H1 (cell line): ENCODE results near the gene TNFRSF18. TPM values are rescaled to one million over a fixed set of nuclear protein-coding genes. Genes with fewer than 3 reads are reported as not detected.

Experiments used
- CTCF ChIA-PET: fragments of 300-600 bp; sonication (Branson Sonifier 250); formaldehyde crosslinking; loops from one replicate; lab custom pipeline; 2021; ENCODE audit not compliant: partially characterized antibody; lab: Charles Lee
- POLR2A ChIA-PET: fragments of 300-600 bp; sonication (Branson Sonifier 250); formaldehyde crosslinking; loops from one replicate; lab custom pipeline; 2021; ENCODE audit warnings: inconsistent platforms; ENCODE audit not compliant: partially characterized antibody; lab: Charles Lee
- DNase-seq, 2 experiments: peaks; one replicate each; pipeline versions ENCODE4 v3.0.0 to v3.0.0-alpha.2; 2010 to 2022; ENCODE audit warnings: low spot score in 2 of 2, low read depth in 1 of 2, mixed read lengths in 1 of 2
- FAIRE-seq: peaks from 2 replicates; lab custom pipeline; 2011; peaks lifted over from hg19 to GRCh38; lab: Jason Lieb, UNC
- H2AFZ ChIP-seq: 2 replicates; pipeline ENCODE4 v1.8.1; 2012; ENCODE audit warnings: low read length, inconsistent platforms
- H2AK5ac ChIP-seq: 2 replicates; pipeline ENCODE4 v1.6.1; 2013; ENCODE audit warnings: low read depth, low read length
- H2BK120ac ChIP-seq: replicated peaks from 2 replicates; pipeline ENCODE3; 2013; ENCODE audit warnings: low read depth, low read length, inconsistent platforms
- H2BK12ac ChIP-seq: 2 replicates; pipeline ENCODE4 v1.6.1; 2013; ENCODE audit warnings: low read depth, low read length
- H2BK15ac ChIP-seq: 2 replicates; pipeline ENCODE4 v1.6.1; 2013; ENCODE audit warnings: low read length
- H2BK20ac ChIP-seq: 2 replicates; pipeline ENCODE4 v1.6.1; 2013; ENCODE audit warnings: low read length
- H2BK5ac ChIP-seq: 2 replicates; pipeline ENCODE4 v1.6.1; 2013; ENCODE audit warnings: low read depth, low read length
- H3K14ac ChIP-seq: 2 replicates; pipeline ENCODE4 v1.6.1; 2013; ENCODE audit warnings: inconsistent platforms; ENCODE audit not compliant: insufficient read length
- H3K18ac ChIP-seq: 2 replicates; pipeline ENCODE4 v1.6.1; 2013; ENCODE audit warnings: low read length; ENCODE audit errors: extremely low read depth
- H3K23ac ChIP-seq: 2 replicates; pipeline ENCODE4 v1.6.1; 2013; ENCODE audit warnings: inconsistent platforms; ENCODE audit not compliant: insufficient read length
- H3K23me2 ChIP-seq: 2 replicates; pipeline ENCODE4 v1.6.1; 2013; ENCODE audit warnings: low read depth, low read length
- H3K27ac ChIP-seq: 2 replicates; pipeline ENCODE4 v1.6.1; 2011; ENCODE audit warnings: low read depth, low read length, inconsistent platforms
- H3K27me3 ChIP-seq, 4 experiments: replicated peaks in 1 of 4; 1 replicate in 1 of 4; 2 replicates in 3 of 4; pipeline versions ENCODE4 v1.6.1 to v1.8.1; 2011 to 2013; ENCODE audit warnings: low read length in 3 of 4, mild to moderate bottlenecking in 3 of 4, inconsistent platforms in 2 of 4, mixed read lengths in 2 of 4, moderate library complexity in 1 of 4; ENCODE audit not compliant: control insufficient read depth in 3 of 4, insufficient read depth in 3 of 4; ENCODE audit errors: extremely low read depth in 1 of 4
- H3K36me3 ChIP-seq, 4 experiments: 2 replicates each; pipeline versions ENCODE4 v1.6.1 to v1.8.1; 2011 to 2013; ENCODE audit warnings: mild to moderate bottlenecking in 4 of 4, low read length in 3 of 4, moderate library complexity in 2 of 4, control low read depth in 1 of 4, inconsistent platforms in 1 of 4; ENCODE audit not compliant: insufficient read depth in 4 of 4, control insufficient read depth in 2 of 4
- H3K4ac ChIP-seq: replicated peaks from 2 replicates; pipeline ENCODE3; 2013; ENCODE audit warnings: low read length, low read depth, mixed read lengths, inconsistent platforms; ENCODE audit not compliant: insufficient read length
- H3K4me1 ChIP-seq, 4 experiments: replicated peaks in 1 of 4; 1 replicate in 1 of 4; 2 replicates in 3 of 4; pipeline versions ENCODE4 v1.6.1 to v1.8.1; 2011 to 2013; ENCODE audit warnings: low read length in 3 of 4, inconsistent platforms in 2 of 4, mixed read lengths in 1 of 4; ENCODE audit not compliant: insufficient read depth in 4 of 4, control insufficient read depth in 3 of 4
- H3K4me2 ChIP-seq, 2 experiments: 2 replicates each; pipeline versions ENCODE4 v1.6.1 to v1.8.1; 2011 to 2013; ENCODE audit warnings: low read depth in 2 of 2, low read length in 2 of 2, control low read depth in 1 of 2, inconsistent platforms in 1 of 2, mild to moderate bottlenecking in 1 of 2; ENCODE audit not compliant: insufficient read depth in 1 of 2
- H3K4me3 ChIP-seq, 4 experiments: fragments of 200-600, 300-600 bp in 1 of 4; sonication (generic), shearing (Covaris generic), sonication (Bioruptor Twin) in 1 of 4; 2 replicates each; pipeline versions ENCODE4 v1.5.1 to v1.8.1; 2011 to 2016; ENCODE audit warnings: low read length in 4 of 4, low read depth in 3 of 4, control low read depth in 2 of 4, inconsistent platforms in 2 of 4, mild to moderate bottlenecking in 2 of 4, mixed read lengths in 1 of 4, moderate library complexity in 1 of 4; ENCODE audit not compliant: insufficient read depth in 2 of 4; ENCODE audit errors: extremely low read depth in 1 of 4
- H3K56ac ChIP-seq: replicated peaks from 2 replicates; pipeline ENCODE3; 2013; ENCODE audit warnings: low read depth, mild to moderate bottlenecking, mixed read lengths, low read length, inconsistent platforms; ENCODE audit not compliant: insufficient read length
- H3K79me1 ChIP-seq: 2 replicates; pipeline ENCODE4 v1.6.1; 2013; ENCODE audit warnings: low read depth, low read length, control low read depth
- H3K79me2 ChIP-seq, 2 experiments: 2 replicates each; pipeline versions ENCODE4 v1.6.1 to v1.8.1; 2012 to 2013; ENCODE audit warnings: low read length in 2 of 2, mild to moderate bottlenecking in 2 of 2, inconsistent platforms in 1 of 2; ENCODE audit not compliant: insufficient read depth in 2 of 2, control insufficient read depth in 1 of 2
- H3K9ac ChIP-seq, 4 experiments: replicated peaks in 1 of 4; 1 replicate in 1 of 4; 2 replicates in 3 of 4; pipeline versions ENCODE4 v1.6.1 to v1.8.1; 2011 to 2013; ENCODE audit warnings: low read depth in 3 of 4, low read length in 3 of 4, control low read depth in 2 of 4, mild to moderate bottlenecking in 2 of 4, moderate library complexity in 2 of 4, inconsistent platforms in 1 of 4; ENCODE audit errors: extremely low read depth in 1 of 4
- H3K9me3 ChIP-seq, 2 experiments: 2 replicates each; pipeline versions ENCODE4 v1.6.1 to v1.8.1; 2012 to 2013; ENCODE audit warnings: mild to moderate bottlenecking in 2 of 2, moderate library complexity in 2 of 2, control low read depth in 1 of 2, inconsistent platforms in 1 of 2, low read depth in 1 of 2, low read length in 1 of 2, mixed read lengths in 1 of 2; ENCODE audit not compliant: insufficient read depth in 2 of 2
- H4K20me1 ChIP-seq, 2 experiments: replicated peaks in 1 of 2; 2 replicates each; pipeline versions ENCODE3 to v1.8.1; 2011 to 2013; ENCODE audit warnings: inconsistent platforms in 2 of 2, low read length in 2 of 2, mild to moderate bottlenecking in 1 of 2; ENCODE audit not compliant: insufficient read depth in 2 of 2, control insufficient read depth in 1 of 2
- H4K5ac ChIP-seq: 2 replicates; pipeline ENCODE4 v1.6.1; 2013; ENCODE audit warnings: low read length, low read depth, mixed read lengths, inconsistent platforms; ENCODE audit not compliant: insufficient read length
- H4K8ac ChIP-seq: 2 replicates; pipeline ENCODE4 v1.8.0; 2013; ENCODE audit warnings: mild to moderate bottlenecking, moderate library complexity, low read length, inconsistent platforms; ENCODE audit not compliant: insufficient read depth; ENCODE audit errors: extremely low read depth
- H4K91ac ChIP-seq: replicated peaks from 2 replicates; pipeline ENCODE3; 2013; ENCODE audit warnings: low read length, mixed read lengths, inconsistent platforms; ENCODE audit not compliant: insufficient read length
- ASH2L ChIP-seq: fragments of 200-600, 300-600 bp; sonication (generic); IDR thresholded peaks from one replicate; pipeline ENCODE4 v1.7.1; 2017; ENCODE audit warnings: low read length
- EZH2 ChIP-seq: fragments of 200-600 bp; sonication (generic); IDR thresholded peaks from 2 replicates; pipeline ENCODE4 v1.7.1; 2012; ENCODE audit warnings: low read depth, mild to moderate bottlenecking, moderate library complexity, low read length, inconsistent platforms; ENCODE audit not compliant: severe bottlenecking
- KDM1A ChIP-seq: fragments of 200-600, 300-600 bp; sonication (generic); IDR thresholded peaks from 2 replicates; pipeline ENCODE4 v1.7.1; 2016; ENCODE audit warnings: mild to moderate bottlenecking, low read length, borderline replicate concordance
- SUZ12 ChIP-seq: fragments of 200-600 bp; sonication (generic); IDR thresholded peaks from 2 replicates; pipeline ENCODE4 v1.6.1; 2012; ENCODE audit warnings: mild to moderate bottlenecking, inconsistent platforms, low read length, moderate library complexity, mixed read lengths
- WGBS, 2 experiments: shearing (Covaris generic) in 1 of 2; methylation state at CpG; one replicate each; pipeline versions ENCODE4 v1.1.6 to v1.1.7; 2013 to 2015; ENCODE audit warnings: low lambda C conversion rate in 2 of 2, mixed read lengths in 2 of 2, inconsistent platforms in 1 of 2, low coverage in 1 of 2, missing lambda C conversion rate in 1 of 2; ENCODE audit not compliant: insufficient replicate concordance in 2 of 2, insufficient coverage in 1 of 2, insufficient read length in 1 of 2; ENCODE audit errors: extremely low coverage in 1 of 2, missing lambda C conversion rate in 1 of 2; 5-methylcytosine and 5-hydroxymethylcytosine counted together
- polyA plus RNA-seq, 7 experiments: library from polyadenylated mRNA; depleted of rRNA in 3 of 7; stranded (reverse) in 5 of 7; unstranded in 2 of 7; fragments of >200 nt in 5 of 7; fragments of 200-250 nt in 2 of 7; gene quantifications; 1 replicate in 5 of 7; 2 replicates in 1 of 7; 4 replicates in 1 of 7; pipeline versions ENCODE4 v1.2.1 to v1.2.3, GENCODE V29; 2011 to 2013; ENCODE audit warnings: missing spikeins in 2 of 7, mixed read lengths in 2 of 7
- total RNA-seq: library from RNA; stranded (reverse); fragmentation: NEBNext Ultra II Directional; extraction: Animal tissue kit (Norgen Biotek cat#: 25700); gene quantifications from 2 replicates; pipeline ENCODE4 v1.2.1, GENCODE V29; 2021

TNFRSF18 gene
- total and polyA plus RNA-seq, 2 of the 8 experiments (the other 6 are each of a cell fraction or from before 2014, with no cell fraction given), result 1.5 to 2.5 TPM

- no peak overlapping the region for H2BK15ac ChIP-seq
- H3K23me2 ChIP-seq, result no peaks in the 10 kb centered on the region
- POLR2A ChIA-PET, result no interaction called here
Observed at GRCh38 chr1:1253314-1253713, 46.9 kb upstream of the TNFRSF18 start.

More at GRCh38 chr1:1253314-1253713, 46.9 kb upstream of the TNFRSF18 start:
- no peak for DNase-seq
- TF ChIP-seq SUZ12 (no peak), ASH2L (no peak), EZH2 (no peak), KDM1A (peak; percentile 52; the same call in 1 of the 2 replicates)
- TF ChIP-seq, all 59 proteins: peak for 1
- no peak overlapping the region for H2BK120ac ChIP-seq
- no peak overlapping the region for H3K4me2 ChIP-seq
- H2BK12ac ChIP-seq, result no peak overlapping the region
- H2BK5ac ChIP-seq, result no peak overlapping the region
- peaks cover 0 to 11% of the 10 kb centered on the region in 2 experiments for H4K20me1 ChIP-seq
- H3K56ac ChIP-seq, result no peak overlapping the region
- H3K4me1 ChIP-seq, result peaks cover 0 to 10% (median 4%) of the 10 kb centered on the region in 4 experiments; a peak in 6 of 7 replicates
- H2AK5ac ChIP-seq, result no peak overlapping the region
- no peak overlapping the region for H3K9ac ChIP-seq
- no peak for FAIRE-seq
- no peaks in the 10 kb centered on the region for H3K79me2 ChIP-seq
- H3K27ac ChIP-seq, result no peak overlapping the region
- no peak overlapping the region for H3K14ac ChIP-seq
- H3K4ac ChIP-seq, result no peak overlapping the region
- CTCF ChIA-PET, result interaction anchor here (0.8 to 1.9 kb wide), 4 partner anchors 10 to 38 kb away, joined by 3 to 10 read pairs (median 3); no protein-coding TSS in a partner anchor
- 91% methylated on average over 12 of the region's 12 CpGs; no CpG with 5 or more reads in 1 of the 2 experiments for WGBS, 2 experiments
- no peak overlapping the region for H3K23ac ChIP-seq
- no peak overlapping the region for H3K18ac ChIP-seq
- H3K4me3 ChIP-seq, result no peak overlapping the region
- H2AFZ ChIP-seq, result no peak overlapping the region
- peaks cover 0 to 27% (median 13%) of the 10 kb centered on the region in 4 experiments; a peak in 6 of 8 replicates for H3K36me3 ChIP-seq
- H4K8ac ChIP-seq, result no peak overlapping the region
- H4K91ac ChIP-seq, result no peak overlapping the region
- no peaks in the 10 kb centered on the region for H3K27me3 ChIP-seq
- H3K9me3 ChIP-seq, result no peaks in the 10 kb centered on the region
- peaks cover under 1% of the 10 kb centered on the region; the same call in 1 of the 2 replicates for H3K79me1 ChIP-seq
- no peak overlapping the region for H4K5ac ChIP-seq
- H2BK20ac ChIP-seq, result no peak overlapping the region
